GM18873 (cell line): ENCODE data around the gene SIGLEC11.
"Not testable (repeated sequence)": the region's sequence is repeated elsewhere in the genome, so short reads cannot be mapped to it uniquely, and the experiment has no call there.

Experiments used
- ATAC-seq: cut with Tn5 transposase; IDR thresholded peaks from one replicate; pipeline ENCODE4 v1.9.1; 2021; ENCODE audit warnings: mild to moderate bottlenecking, moderate library complexity, moderate number of reproducible peaks; ENCODE audit not compliant: unreplicated experiment, low FRiP score

The SIGLEC11 gene

DNA sequence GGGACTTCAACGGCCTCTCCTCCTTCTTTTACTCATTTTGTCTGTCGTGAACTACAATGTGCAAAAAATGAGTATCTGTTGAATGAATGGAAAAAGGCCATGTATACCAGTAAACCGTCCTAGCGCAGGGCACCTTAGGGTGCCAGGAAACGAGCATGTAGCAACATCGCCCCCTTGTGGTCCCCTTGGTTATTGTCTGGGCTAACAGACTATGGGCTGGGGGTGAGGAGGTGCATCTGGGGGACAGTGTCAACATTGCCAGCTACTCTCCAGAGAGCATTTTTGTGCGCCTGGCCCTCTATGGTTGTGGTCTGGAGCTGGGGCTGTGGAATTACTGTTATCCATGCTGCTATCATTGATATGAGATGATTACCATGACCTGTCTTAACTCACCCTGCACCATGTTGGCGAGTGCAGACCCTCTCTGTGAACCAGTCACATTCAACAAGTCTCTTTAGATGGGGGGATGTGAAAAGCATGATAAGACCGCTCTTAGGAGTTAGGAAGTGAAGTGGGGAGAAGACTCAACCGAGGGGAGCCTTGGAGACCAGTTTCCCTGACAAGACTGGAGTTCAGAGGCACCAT, 22.8 kb upstream of the SIGLEC11 start:
- no peak for ATAC-seq

DNA sequence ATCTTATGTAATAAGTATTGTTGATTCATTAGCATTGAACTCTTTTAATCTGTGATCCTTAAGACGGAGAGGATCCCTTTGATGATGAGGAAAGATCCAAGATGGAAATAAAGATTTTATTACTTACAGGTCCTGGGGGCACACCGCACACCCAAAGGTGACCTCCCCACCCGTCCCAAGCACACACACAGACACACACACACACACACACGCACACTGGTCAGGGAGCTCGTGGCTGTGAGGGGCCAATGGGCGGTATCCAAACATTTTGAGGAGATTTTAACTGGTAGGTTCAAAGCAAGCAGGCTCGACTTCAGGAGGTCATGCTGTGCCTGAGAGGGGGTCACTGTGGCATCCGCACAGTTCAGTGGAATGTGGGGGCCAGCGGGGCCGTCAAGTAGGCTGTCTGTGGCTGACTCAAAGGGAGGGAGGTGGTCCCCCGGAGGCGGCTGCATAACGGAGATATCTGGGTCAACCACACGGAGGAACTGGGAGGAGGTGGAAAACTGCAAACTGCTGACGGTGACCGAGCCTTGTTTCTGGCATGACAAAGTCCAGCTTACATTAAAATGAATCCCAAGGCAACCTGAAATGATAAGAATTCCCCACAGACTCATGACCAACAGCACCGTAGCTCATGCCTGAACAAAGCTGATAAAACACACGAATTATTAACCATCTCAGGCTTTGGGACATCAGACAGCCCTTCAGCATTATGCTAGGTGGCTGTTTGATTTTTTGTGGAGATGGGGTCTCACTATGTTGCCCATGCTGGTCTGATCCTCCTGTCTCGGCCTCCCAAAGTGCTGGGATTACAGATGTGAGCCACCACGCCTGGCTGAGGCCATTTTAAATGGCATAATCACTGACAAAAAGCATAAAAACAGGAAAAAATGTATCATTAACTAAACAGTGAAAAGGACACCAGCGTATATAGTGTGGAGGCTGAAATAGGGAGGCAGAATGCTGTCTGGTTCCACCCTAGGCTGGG, 20.9 kb upstream of the SIGLEC11 start:
- no peak for ATAC-seq

DNA sequence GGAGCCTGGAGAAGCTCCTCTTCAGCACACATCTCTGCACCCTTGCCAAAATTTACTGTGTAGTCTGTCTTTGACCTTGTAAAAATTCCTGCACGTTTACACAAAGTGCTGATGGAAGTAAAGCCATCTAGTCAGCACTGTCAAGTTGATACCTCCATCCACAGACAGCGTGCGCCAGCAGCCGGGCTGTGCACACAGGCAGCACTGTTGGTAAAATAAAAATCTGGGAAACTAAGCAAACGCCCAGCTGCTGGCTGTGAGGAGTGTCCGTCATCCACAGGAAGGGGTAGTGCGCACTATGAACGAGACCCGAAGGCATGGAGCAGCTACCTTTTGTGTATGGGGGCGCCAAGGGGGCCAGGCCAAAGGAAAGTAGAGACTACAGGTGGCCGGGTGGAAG, 17.4 kb upstream of the SIGLEC11 start:
- no peak for ATAC-seq

DNA sequence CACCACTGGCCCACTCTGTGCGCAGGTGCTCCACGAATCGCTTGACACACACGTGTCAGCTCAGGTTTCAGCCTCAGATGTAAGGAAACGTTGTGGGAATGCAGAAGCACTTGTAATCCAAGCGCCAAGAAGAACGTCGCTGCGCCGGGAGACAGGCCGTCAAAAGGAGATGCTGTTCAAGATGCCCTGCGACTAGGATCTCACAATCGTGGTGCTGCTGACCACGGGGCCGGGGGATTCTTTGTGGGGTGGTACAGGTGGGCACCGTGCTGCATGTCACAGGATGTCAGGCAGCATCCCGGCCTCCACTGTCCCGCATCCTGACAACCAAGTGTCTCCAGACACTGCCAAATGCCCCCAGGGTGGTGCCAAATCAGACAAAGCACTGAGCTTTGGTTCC, 16.9 kb upstream of the SIGLEC11 start:
- ATAC-seq: no peak

DNA sequence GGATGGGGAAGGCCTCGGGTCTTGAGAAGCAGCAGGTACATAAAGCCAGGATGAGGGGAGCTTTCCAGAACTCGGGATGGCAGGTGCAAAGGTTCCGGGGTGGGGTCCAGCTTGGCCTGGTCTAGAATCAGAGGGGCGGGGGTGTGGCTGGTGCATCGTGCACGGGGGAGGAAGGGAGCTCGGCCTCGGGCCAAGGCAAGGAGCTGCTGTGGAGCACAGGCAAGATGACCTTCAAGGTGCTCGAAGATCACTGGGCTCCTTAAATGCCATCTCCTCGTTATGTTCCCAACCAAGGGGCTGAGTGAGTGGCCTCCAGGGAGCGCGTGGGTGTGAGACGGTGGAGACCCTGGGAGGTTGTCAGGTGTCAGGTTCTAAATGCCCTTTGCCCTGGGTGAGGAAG, 16.1 kb upstream of the SIGLEC11 start:
- no peak for ATAC-seq

DNA sequence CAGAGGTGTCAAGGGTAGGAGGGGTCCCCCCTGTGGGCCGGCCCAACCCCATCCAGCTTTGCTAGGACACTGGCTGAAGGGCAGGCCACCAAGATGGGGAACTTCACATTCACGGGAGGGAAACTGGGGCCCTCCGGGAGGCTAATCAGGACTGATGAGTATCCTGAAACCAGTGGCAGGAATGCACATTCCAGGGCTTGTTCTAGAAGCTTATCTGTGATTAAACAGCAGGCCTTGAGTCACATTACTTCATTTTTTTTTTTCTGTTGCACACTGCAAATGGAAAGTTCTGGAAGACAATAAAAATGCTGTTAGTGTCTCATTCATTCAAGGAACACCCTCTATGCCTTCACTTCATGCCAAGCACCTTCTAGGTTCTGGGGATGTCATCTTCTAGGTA, 15.5 kb upstream of the SIGLEC11 start:
- ATAC-seq: no peak

DNA sequence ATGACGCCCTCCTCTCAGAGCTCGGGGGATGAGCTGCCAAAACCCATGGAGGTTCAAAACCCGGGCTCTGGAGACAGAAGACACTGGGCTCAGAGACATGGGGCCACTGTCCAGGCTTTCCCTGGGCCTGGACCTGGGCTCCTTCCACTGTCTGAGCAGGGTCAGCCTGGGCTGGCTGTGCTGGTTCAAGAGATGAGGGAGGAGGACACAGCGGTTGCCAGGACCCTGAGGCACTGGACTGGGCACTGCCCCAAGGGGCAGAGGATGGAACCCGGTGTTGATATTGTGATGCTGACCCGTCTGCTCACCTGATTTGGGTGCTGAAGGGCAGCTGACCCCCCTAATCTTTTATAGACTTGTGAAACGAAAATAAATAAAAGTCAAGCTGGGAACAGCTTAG, 14.1 kb upstream of the SIGLEC11 start:
- ATAC-seq: no peak

DNA sequence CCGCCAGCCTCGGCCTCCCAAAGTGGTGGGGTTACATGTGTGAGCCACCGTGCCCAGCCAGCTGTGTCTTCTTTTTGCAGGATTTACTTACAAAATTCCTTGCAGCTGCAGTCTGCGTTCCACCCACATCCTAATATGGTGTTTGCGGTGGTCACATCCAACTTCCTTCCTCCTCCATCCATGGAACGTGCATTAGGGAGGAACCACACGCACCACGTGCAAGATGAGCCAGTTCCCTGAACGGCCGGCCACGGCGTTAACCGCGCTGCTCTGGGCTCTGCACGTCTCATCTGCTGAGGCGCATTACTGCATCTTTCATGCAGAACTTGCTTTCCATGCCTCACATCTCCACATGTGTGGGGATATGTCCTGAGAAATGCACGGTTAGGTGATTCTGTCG, 13.0 kb upstream of the SIGLEC11 start:
- no peak for ATAC-seq

DNA sequence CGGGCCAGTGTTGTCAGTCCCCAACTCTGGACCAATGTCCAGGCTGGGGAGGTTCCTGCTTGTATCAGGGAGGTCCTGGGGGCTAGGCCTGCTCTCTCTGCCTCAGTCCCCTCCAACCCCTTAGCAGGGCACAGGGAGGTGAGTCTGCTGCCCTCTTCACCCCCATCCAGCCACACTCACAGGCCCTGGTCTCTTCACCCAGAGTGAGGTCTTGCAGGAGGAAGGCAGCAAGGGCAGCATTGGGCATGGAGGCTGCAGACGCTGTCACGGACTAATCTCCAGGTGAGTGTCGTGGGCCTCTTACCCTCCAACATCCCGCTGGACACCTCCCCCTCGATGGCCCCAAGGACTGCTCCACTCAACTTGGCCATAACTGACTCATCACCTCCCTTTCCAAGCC, 11.9 kb upstream of the SIGLEC11 start:
- ATAC-seq: no peak

DNA sequence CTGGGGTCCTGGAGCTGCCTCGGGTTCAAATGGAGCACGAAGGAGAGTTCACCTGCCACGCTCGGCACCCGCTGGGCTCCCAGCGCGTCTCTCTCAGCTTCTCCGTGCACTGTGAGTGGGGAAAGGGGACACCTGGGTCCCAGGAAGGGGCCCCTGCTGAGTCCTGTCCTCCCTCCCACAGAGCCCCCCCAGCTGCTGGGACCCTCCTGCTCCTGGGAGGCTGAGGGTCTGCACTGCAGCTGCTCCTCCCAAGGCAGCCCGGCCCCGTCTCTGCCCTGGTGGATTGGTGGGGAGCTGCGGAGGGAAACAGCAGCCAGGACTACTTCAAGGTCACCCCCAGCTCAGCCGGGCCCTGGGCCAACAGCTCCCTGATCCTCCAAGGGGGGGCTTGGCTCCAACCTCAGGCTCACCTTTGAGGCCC, 11.0 kb upstream of the SIGLEC11 start:
- ATAC-seq: no peak

DNA sequence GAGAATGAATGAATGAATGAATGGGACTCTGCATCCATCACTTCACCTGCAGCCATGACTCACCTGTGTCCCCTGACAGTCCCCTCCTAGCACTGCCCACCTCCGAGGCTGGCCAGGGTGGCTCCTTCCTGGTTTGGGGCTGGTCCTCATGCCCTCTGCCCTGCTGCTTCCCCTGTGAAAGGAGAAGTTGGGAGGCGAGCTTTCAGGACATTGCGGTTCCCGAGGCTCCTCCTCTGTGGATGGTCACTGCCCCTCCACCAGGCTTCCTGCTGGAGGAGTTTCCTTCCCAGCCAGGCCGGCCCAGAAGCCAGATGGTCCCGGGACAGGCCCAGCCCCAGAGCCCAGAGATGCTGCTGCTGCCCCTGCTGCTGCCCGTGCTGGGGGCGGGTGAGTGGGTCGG, 8.4 kb upstream of the SIGLEC11 start:
- ATAC-seq: not testable (repeated sequence)

DNA sequence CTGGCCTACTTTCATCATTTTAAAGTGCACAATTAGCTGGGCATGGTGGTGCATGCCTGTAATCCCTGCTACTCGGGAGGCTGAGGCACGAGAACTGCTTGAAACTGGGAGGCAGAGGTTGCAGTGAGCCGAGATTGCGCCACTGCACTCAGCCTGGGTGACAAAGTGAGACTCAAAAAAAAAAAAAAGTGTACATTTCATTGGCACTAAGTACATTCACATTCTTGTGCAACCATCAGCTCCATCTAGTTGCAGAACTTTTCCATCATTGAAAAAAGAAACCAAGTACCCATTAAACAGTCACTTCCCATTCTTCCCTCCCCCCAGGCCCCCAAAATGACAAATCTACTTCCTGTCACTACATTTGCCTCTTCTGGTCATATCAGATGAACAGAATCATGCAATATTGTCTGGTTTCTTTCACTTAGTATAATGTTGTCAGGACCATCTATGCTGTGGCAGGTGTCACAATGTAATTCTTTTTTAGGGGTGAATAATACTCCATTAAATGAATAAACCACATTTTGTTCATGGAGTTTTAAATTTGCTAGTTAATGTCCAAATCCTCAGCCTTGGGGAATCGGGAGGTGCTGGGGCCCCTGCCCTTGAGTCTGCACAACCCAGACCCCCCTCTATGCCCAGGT, 7.4 kb upstream of the SIGLEC11 start:
- ATAC-seq: no peak

DNA sequence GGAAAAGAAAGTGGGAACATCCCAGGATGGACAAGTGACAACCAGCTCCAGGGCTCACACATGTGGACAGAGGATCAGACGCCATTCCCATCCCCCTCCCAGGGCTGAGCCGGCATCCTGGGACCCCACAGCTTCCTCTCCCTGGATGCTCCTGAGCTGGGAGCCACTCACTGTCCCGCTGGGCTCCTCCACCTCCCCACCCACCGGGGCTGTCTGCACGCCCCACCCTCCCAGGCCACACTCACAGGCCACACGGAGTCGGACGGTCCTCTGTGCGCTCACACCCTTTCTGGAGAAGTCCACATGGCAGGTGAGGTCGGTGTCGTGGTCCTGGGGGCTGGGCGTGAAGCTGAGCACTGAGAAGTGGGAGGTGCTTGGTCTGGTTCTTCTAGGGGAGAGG, 1.1 kb downstream of the SIGLEC11 start:
- not testable (repeated sequence) for ATAC-seq

DNA sequence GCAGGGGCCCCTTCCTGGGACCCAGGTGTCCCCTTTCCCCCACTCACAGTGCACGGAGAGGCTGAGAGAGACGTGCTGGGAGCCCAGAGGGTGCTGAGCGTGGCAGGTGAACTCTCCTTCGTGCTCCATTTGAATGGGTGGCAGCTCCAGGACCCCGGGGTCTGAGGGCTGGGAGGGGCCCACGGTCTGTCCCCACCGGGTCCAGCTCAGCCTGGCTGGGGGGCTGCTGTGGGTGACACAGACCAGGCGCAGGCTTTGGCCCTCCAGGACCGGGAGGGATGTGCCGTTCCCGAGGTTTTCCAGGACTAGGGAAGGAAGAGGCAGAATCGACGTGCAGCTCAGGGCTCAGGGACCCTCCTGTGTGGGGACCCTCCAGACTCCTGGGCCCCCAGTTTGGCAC, 2.4 kb downstream of the SIGLEC11 start:
- ATAC-seq: not testable (repeated sequence)

DNA sequence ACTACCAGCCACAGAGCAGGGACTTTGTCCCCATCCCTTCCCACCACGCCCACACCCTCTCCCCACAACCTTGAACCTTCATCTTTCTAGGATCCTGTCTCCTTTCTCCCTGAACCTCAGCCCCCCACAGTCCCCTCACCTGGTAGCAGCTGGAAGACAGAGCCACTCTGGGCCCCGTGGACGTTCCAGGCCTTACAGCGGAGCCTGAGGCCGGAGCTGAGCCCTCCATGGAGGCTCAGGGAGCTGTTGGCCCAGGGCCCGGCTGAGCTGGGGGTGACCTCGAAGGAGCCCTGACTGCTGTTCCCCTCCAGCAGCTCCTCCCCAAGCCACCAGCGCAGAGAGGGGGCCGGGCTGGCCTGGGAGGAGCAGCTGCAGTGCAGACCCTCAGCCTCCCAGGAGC, 2.8 kb downstream of the SIGLEC11 start:
- ATAC-seq: not testable (repeated sequence)

DNA sequence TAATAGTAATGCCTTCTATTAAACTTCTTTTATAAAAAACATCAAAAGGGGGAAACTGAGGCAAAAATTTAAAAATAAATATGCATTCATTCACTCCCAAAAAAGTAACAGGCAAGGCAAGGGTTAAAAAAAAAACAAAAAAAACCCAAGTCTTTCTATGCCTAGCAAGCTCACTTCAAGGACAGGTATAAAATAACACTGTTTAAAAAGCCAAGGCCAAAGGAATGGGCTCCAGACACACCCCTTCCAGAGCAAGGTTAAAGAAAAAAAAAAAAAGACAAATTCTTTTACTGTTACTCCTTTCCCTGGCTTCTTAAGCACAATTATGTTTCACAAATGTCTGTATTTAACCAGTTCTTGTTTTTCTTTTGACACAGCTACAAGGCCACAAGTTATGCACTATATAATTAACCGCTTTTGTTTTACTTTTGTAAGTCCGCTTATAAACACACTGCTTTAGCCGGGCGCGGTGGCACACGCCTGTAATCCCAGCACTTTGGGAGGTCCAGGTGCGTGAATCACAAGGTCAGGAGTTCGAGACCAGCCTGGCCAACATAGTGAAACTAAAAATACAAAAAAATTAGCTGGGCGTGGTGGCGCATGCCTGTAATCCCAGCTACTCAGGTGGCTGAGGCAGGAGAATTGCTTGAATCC, 3.6 kb downstream of the SIGLEC11 start:
- ATAC-seq: no peak

DNA sequence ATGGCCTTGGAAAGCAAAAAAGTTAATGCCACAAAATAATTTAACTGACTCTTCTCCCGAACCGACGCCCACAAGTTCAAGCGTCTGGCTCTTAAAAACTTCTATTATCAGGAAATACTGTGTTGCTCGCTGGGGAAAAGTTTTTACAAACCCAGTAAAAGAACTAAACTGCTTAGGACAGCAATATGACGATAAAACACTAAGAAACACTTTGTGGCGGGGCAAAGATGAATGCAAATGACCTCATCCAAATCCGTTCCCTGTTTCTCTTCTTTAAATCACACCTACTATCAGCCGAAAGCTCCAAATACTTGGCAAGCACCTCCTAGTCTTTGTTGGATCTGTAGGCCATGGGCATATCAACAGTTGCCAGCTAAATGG, 4.9 kb downstream of the SIGLEC11 start:
- ATAC-seq: no peak

DNA sequence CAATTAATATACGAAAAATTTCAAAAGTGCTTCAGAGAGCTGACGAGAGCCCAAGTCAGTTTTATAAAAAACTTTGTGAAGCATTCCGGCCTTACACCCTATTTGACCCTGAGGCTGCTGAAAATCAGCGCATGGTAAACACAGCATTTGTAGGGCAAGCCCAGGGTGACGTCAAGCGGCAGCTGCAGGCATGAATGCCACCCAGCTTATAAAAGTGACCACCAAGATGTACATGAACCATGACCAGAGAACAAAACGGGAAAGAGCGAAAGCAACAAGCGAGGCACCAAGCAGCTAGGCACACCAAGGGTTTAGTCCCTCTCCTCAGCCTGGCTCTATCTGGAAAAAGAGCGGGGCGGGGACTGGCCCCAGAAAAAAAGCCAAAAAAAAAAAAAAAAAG, 6.0 kb downstream of the SIGLEC11 start:
- ATAC-seq: no peak

DNA sequence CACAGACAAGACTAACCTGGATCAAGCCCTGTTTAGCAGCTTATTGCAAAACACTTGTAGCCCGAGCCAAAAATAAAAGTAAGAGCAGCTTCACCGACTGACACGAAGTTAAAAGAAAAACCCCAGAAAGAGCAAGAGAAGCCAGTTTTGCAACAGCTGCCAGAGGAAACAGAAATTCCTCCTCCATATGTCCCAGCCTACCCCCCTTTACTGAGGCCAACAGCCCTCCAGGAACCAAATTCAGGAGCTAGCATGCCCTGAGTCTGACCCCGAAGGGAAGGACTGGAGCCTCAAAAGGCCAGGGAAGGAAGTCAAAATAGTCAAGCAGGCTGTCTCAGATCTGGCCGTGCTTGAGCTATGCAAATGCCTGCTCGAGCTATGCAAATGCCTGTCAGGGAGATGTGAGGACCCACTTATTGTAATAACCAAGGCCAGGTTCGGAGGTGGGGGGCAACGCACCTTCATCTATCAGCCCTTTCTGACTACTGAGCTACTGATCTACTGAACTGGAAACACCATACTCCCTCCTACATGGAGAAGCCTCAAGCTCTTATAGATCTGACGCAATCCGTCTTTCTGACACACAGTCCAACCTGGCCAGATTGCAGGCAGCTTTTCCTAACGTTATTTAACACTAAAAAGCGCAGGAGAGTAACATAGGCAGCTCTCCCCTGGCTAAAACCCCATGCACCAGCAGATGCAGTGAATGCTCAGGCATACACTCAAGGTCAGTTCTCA, 6.7 kb downstream of the SIGLEC11 start:
- no peak for ATAC-seq

DNA sequence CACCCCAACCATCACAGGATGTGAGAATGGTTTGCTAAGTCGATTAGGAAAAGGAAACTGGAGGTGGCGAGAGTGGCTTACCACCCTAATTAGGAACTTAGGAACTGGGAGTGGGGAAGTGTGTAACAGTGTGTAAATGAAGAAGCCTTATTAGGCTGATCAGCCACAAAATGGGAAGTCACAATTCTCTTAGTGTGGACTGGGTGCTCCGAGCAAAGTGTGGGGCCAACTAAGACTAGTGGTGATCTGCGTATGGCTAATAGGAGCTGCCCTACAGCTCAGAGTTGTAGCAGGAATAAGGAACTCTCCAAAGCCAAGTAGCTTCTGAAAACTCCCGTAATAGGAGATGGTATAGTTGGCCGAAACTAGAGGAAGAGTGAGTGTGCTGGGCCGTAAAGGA, 7.6 kb downstream of the SIGLEC11 start:
- ATAC-seq: no peak
